HG03565 (cell line): ENCODE data around the gene HPDL.
A peak's percentile ranks its signal among the peaks of the same experiment; 100 is the strongest.
"Not testable (repeated sequence)": the region's sequence is repeated elsewhere in the genome, so short reads cannot be mapped to it uniquely, and the experiment has no call there.

Experiments used
- ATAC-seq: cut with Tn5 transposase; IDR thresholded peaks from one replicate; pipeline ENCODE4 v1.9.1; 2021; ENCODE audit warnings: mild to moderate bottlenecking, moderate library complexity; ENCODE audit not compliant: unreplicated experiment

The HPDL gene

GRCh38 chr1:45348966-45349677 lies 22.4 kb downstream of the HPDL start:
- no peak for ATAC-seq

- no peak for ATAC-seq
These were observed 24.8 kb downstream of the HPDL start for GRCh38 chr1:45351508-45351907.

DNA sequence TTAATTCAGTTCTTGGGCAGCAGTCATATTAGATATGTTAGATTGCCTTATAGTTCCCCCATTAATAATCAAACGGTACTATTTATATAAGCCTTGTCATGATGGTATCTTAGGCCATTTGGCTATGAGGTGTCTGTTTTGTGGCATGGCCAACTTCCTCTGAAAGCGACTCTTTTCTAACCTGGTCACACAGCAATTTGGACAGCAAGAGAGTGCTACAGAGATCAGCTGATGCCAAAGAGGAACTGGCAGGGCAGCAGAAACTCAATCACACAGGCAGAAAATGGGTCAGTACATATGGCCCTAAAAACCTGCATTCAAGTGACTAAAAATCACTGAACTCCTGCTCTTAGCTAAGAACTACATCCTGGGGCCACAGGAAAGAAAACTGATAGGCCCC lies 27.0 kb downstream of the HPDL start:
- no peak for ATAC-seq

GRCh38 chr1:45354838-45355237 lies 28.1 kb downstream of the HPDL start:
- no peak for ATAC-seq

DNA sequence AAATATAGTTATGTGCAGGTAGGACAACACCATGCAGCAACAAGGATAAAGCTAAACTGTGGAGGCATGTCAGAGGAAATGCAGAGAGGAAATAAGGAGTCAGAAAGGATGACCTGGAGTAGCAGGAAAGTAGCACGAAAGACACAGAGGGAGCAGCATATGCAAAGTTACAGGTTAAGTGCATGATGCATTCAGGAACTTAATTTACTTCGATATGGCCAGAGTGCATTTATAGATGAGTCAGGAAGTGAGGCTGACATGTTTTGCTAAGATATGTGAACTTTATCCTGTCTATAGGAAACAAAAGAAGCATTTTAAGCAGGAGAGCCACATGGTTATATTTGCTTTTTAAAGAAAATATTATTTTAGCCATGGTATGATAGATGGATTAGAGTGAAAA lies 29.0 kb downstream of the HPDL start:
- ATAC-seq: no peak

DNA sequence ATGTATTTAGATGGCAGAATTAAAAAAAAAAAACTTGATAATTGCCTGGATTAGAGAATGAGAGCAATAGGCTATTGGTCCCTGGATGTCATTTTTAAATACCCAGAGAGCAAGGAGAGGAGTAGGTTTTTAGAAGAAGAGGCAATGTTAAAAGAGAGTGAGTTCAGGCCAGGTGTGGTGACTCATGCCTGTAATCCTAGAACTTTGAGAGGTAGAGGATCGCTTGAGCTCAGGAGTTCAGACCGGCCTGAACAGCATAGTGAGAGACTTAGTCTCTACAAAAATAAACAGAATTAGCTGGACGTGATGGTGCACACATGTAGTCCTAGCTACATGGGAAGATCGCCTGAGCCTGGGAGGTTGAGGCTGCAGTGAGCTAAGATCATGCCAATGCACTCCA lies 29.5 kb downstream of the HPDL start:
- no peak for ATAC-seq

DNA sequence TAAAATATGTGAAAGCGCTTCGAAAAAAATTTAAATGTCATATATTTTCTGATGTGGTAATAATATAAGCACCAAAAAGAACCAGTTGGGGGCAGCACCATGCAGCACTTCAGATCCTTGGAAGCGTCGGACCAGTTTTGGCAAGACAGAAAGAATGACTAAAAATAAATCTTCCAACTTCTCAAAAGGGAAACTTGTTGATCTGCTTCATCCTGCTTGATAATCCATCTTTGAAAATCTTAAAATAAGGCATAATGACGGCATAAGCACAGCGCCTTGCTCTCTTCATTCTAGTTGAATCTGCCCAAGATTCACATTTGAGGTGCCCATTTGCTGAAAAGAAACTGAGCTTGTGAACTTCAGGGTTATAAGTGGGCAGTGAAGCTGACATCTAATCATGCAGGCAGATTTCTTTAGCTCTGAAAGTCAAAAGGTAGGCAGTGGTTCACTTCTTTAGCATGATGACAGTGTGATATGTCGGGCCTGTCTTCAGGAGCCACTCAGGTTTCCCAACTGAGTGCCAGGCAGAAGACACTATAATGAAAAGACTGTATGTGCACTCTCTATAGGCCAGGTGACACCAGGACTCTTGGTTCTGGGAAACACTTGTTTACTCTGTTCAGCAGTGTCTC lies 33.3 kb downstream of the HPDL start:
- ATAC-seq: no peak

GRCh38 chr1:45360981-45361380 lies 34.3 kb downstream of the HPDL start:
- not testable (repeated sequence) for ATAC-seq

DNA sequence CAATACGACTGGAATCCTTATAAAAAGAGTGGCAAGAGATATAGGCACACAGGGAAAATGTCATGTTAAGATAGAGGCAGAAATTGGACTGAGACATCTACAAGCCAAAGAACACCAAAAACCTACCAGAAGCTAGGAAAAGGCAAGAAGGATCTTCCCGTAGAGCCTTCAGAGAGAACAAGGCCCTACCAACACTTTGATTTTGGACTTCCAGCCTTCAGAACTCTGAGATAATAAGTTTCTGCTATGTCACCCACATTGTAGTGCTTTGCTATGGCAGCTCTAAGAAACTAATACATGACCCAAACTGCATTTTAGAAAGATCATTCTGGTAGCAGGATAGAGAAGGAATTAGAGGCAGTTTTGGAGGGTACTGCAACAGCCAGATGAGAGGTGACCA lies 37.6 kb downstream of the HPDL start:
- no peak for ATAC-seq

- ATAC-seq: peak; percentile 65
These were observed 38.4 kb downstream of the HPDL start for GRCh38 chr1:45365051-45365450.

- peak; percentile 54 for ATAC-seq
These were observed 43.9 kb downstream of the HPDL start for GRCh38 chr1:45370575-45370974.

- ATAC-seq: no peak
These were observed 46.9 kb downstream of the HPDL start for GRCh38 chr1:45373573-45373972.

- ATAC-seq: no peak
These were observed 48.7 kb downstream of the HPDL start for GRCh38 chr1:45375104-45376090.

GRCh38 chr1:45378184-45378583 lies 51.5 kb downstream of the HPDL start:
- ATAC-seq: no peak
